Hepatic stellate cell (primary cell): ENCODE data around the gene MACROD2.
"Not testable (repeated sequence)": the region's sequence is repeated elsewhere in the genome, so short reads cannot be mapped to it uniquely, and the experiment has no call there.

Source experiments
- DNase-seq: peaks from one replicate; pipeline ENCODE4 v3.0.0; 2011; ENCODE audit warnings: low spot score

The MACROD2 gene

DNA sequence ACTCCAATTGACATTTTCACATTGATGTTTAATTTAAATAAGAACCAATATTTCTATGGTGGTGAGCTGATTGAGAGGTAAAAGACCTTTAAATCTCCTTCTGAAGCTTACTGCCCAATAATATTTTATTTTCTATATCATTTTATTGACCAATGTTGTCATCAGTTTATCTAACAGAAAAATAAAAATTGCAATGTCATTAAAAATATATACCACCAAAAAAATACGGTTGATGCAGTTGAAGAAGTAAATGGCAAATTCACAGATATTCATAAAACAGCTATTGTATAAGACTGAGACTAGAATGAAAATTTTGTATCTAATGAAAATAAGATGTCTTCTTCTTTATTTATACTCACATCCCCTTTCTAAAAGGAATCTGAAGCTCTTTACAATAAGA, 1375.1 kb downstream of the MACROD2 start:
- no peak for DNase-seq

- no peak for DNase-seq
These were observed 1379.4 kb downstream of the MACROD2 start for GRCh38 chr20:15374682-15375081.

GRCh38 chr20:15375836-15376235, 1380.5 kb downstream of the MACROD2 start:
- DNase-seq = no peak

DNA sequence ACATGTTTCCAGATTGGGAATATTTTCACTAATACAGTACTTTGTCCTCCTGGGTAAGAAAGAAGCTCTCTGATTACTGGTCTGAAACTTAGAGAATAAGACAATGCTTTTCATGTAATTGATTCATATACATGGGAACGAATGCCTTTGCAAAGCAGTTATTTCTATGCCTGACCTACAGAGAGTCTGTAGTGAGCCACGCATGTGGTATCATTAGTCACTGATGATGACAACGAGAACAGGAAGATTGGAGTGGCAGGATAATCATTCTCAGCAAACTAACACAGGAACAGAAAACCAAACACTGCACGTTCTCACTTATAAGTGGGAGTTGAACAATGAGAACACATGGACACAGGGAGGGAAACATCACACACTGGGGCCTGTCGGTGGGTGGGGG, 1382.3 kb downstream of the MACROD2 start:
- not testable (repeated sequence) for DNase-seq

- no peak for DNase-seq
These were observed 1382.8 kb downstream of the MACROD2 start for GRCh38 chr20:15378151-15378550.

DNA sequence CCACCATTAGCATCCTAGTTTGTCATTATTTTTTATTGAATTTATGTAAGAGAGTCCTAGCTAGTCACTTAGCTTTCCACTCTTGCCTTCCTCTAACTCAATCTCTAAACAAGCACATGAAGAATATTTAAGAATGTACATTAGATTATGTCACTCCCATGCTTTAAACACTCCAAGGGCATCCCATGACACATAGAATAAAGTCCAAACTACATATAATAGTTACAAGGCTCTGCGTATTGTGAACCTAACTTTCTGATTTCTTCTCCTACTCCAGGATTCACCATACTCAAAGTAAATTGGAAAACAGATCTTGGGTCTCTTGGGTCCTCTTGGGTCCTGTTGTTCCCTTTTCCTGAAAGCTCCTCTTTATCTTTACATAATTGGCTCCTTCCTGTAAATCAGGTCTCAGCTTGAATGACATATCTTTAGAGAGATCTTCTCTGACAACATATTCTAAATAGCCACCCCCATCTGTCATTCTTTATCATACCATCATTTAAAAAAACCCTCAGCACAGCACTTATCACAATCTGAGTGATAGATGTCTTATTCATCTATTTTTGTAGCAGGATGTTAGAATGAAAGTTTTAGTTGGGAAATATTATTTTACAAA, 1384.5 kb downstream of the MACROD2 start:
- DNase-seq = no peak

GRCh38 chr20:15380770-15381169, 1385.5 kb downstream of the MACROD2 start:
- no peak for DNase-seq

GRCh38 chr20:15387228-15387627, 1391.9 kb downstream of the MACROD2 start:
- DNase-seq = no peak

DNA sequence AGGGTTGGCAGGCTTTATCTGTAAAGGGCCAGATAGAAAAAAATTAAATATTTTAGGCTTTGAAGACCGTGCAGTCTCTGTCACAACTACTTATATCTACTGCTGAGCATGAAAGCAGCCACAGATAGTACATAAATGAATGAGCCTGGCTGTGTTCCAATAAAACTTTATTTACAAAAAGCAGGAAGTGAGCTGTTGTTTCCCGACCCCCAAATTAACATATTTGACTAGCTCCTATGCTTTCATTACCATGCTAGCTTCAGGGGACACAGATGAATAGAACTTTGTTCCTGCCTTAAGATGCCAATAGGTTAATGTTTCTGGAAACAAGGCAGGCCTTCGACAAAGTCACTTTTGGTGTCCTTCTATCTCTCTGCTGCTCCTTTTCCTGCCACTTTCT, 1400.1 kb downstream of the MACROD2 start:
- DNase-seq = no peak

- DNase-seq = no peak
These were observed 1400.7 kb downstream of the MACROD2 start for GRCh38 chr20:15396026-15396425.

DNA sequence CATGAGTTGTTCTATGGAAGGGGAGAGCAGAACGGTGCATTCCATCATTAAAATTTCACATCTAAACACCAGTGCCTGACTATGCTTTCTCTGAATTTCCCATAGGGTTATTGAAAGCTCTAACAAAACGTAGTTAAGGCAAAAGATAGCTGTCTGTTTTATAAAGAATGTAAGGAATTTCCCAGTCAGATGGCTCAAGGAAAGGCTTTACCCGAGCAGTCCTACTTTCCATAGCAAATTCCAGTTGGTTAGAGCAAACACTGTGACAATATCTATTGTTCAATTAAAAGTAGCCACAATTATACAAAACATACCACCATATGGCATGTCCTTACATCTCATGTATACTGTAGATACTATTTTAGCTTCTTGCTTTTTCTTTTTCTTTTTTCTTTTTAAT, 1401.6 kb downstream of the MACROD2 start:
- DNase-seq = no peak

- DNase-seq = no peak
These were observed 1404.5 kb downstream of the MACROD2 start for GRCh38 chr20:15399781-15400180.

DNA sequence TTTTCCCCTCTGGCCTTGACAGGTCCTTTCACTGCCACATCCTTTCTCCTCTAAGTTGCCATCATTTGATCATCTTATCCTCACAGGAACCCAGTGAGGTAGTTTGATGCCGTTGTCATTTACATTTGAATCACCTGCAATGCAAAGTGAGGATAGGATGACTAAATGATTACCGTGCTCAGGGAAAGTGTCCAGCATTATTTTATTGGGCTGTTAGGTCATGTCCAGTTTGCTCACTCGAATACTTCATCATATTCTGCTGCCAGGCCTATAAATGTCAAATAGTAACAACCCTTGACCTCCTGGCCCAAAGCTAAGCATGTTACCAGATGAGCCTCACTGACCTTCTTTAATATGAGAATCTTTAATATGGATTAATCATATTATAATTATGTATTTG, 1410.8 kb downstream of the MACROD2 start:
- DNase-seq = no peak

GRCh38 chr20:15411781-15412180, 1416.5 kb downstream of the MACROD2 start:
- no peak for DNase-seq

- no peak for DNase-seq
These were observed 1420.6 kb downstream of the MACROD2 start for GRCh38 chr20:15415908-15416307.

GRCh38 chr20:15419856-15420255, 1424.5 kb downstream of the MACROD2 start:
- no peak for DNase-seq

- DNase-seq = no peak
These were observed 1427.7 kb downstream of the MACROD2 start for GRCh38 chr20:15422966-15423365.

DNA sequence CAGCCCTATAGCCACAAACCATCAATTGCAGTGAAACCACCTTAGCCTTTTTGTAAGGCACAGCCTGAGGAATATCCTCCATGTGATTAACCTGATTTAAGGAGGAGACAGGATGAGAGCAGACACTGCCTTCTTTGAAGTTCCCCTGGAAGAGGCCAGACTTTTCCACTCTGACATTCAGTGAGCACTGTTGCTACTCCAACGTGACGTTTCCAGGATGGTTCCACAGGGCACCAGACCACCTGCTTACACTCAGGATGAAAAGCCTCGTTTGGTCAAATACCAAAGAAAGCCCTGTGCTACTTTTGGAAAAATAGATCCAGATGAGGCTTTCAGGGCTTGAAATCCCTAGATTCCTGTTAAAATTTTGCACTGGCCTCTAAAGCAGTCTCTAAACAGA, 1444.2 kb downstream of the MACROD2 start:
- no peak for DNase-seq

GRCh38 chr20:15440049-15440820, 1444.9 kb downstream of the MACROD2 start:
- no peak for DNase-seq

- no peak for DNase-seq
These were observed 1449.9 kb downstream of the MACROD2 start for GRCh38 chr20:15445056-15445840.

DNA sequence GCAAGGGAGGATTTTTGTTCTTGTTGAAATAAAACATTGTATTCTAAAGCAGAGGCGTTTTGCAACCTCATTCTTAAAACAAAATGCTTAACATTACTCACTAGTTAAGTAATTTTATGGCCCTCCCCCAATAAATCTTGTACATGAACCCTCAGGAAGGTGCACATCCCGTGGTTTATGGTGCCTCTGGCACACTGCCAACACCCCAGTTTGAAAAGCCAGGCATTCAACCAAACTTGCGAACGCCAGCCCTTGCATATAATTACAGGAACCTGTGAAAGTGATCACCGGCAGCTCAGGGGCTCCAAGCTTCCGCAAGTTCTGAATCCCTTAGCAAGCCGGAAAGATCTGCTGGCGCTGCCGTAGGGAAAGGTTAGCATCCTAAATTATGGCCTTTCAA, 1451.1 kb downstream of the MACROD2 start:
- no peak for DNase-seq

DNA sequence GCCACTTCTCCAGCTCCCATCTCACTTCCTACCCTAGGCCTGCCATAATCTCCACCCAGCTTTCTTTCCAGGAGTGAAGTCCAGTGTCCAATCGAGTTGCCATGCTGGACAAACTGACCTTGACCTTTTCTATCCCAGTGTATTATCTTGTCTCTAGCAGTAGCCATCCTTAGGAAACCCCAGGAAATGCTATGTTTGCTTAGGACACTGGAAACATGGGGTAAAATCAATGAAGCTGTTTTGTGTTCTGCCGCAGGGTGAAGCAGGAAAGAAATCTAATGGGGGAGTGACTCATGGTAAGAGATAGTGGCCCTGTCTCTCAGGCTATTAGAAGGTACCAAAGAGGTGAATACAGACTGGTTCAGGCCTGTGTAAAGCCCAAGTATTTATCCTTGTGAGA, 1452.2 kb downstream of the MACROD2 start:
- DNase-seq = no peak

DNA sequence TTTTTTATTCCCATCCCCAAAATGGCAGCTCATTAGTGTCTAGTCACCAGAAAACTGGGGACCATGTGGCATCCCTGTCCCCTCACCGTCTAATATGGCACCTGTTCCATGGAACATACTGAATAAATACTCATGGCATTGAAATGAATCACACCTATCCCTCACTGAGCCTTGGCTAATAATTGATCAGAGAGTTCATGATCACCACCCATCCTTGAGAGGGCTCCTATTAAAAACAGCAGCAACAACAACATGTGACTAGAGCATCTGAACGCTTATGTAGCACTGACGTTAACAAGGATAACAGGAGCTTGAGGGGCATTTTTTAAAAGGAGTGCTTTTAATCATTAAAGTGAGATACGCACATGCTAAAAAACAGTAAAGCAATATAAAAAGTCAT, 1453.7 kb downstream of the MACROD2 start:
- DNase-seq = no peak
